Measurements from ENCODE around the gene HSPA1A.

The HSPA1A gene

DNA sequence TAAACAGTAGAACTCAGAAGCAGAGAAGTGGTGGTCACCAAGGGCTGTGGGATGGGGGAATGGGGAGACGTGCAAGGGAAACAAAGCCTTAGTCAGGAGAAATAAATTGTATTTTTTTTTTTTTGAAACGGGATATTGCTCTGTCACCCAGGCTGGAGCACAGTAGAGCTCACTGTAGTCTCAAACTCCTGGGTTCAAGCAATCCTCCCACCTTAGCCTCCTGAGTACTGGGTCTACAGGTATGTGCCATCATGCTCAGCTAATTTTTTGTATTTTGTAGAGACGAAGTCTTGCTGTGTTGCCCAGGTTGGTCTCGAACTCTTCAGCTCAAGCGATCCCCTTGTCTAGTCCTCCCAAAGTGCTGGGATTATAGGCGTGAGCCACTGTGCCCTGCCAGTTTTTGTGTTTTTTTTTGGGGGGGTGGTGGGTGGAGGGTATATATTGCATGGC, 15.6 kb downstream of the HSPA1A start:
- H3K36me3 ChIP-seq (replicated peaks in 1 of 2; ENCODE audit: control insufficient read depth in 2 of 2, insufficient read depth in 2 of 2, low read length in 2 of 2), result peaks cover 0 to 9% of the 10 kb centered on the region in 2 donors
- peak overlapping the region in 1 of 2 donors; percentile 78 for H3K4me3 ChIP-seq (ENCODE audit: low read length in 2 of 2)
- H3K4me1 ChIP-seq (ENCODE audit: control insufficient read depth in 2 of 2, insufficient read depth in 1 of 2, low read depth in 1 of 2, low read length in 2 of 2), result peaks cover under 1 to 6% of the 10 kb centered on the region in 2 donors
- no peak overlapping the region for H3K4ac ChIP-seq (ENCODE audit: low read length)
- peaks cover 5% of the 10 kb centered on the region for H3K79me1 ChIP-seq (ENCODE audit: low read depth, low read length)
- no peak overlapping the region for H3K23ac ChIP-seq (ENCODE audit: low read depth, low read length, poor library complexity)
- H2BK120ac ChIP-seq (ENCODE audit: low read depth, low read length), result no peak overlapping the region
- no CpG with 5 or more reads among the region's 6 CpGs for WGBS, 2 donors (ENCODE audit: extremely low coverage in 2 of 2, insufficient read length in 2 of 2, insufficient replicate concordance in 1 of 2)
- H4K8ac ChIP-seq (ENCODE audit: low read depth, low read length), result no peak overlapping the region
- H4K91ac ChIP-seq (ENCODE audit: low read depth, low read length, poor library complexity), result no peak overlapping the region
- no peak for DNase-seq (ENCODE audit: low spot score)
- H2BK5ac ChIP-seq (ENCODE audit: low read length), result no peak overlapping the region
- no peak overlapping the region for H3K27ac ChIP-seq (replicated peaks; ENCODE audit: low read length)
- H3K27me3 ChIP-seq (ENCODE audit: control insufficient read depth in 3 of 3, insufficient read depth in 3 of 3, low read depth in 1 of 3, low read length in 3 of 3), result no peaks in the 10 kb centered on the region
- no peak overlapping the region for H2AK5ac ChIP-seq (ENCODE audit: low read depth, low read length)
- peak overlapping the region; percentile 54 for H3K4me2 ChIP-seq (ENCODE audit: insufficient read depth, low read length, poor library complexity, severe bottlenecking)
- H3K14ac ChIP-seq (ENCODE audit: low read length), result no peak overlapping the region
- H2BK15ac ChIP-seq (ENCODE audit: low read length), result no peak overlapping the region
- H2AFZ ChIP-seq (ENCODE audit: low read length), result no peak overlapping the region
- no peak overlapping the region for H3K18ac ChIP-seq (ENCODE audit: low read length)
- no peak overlapping the region for H3K9ac ChIP-seq (ENCODE audit: low read depth, low read length, poor library complexity)
- H3K9me3 ChIP-seq (replicated peaks in 1 of 2; ENCODE audit: control insufficient read depth in 2 of 2, insufficient read depth in 1 of 2, low read depth in 1 of 2, low read length in 2 of 2), result no peaks in the 10 kb centered on the region
- H2BK12ac ChIP-seq (ENCODE audit: low read length), result no peak overlapping the region

DNA sequence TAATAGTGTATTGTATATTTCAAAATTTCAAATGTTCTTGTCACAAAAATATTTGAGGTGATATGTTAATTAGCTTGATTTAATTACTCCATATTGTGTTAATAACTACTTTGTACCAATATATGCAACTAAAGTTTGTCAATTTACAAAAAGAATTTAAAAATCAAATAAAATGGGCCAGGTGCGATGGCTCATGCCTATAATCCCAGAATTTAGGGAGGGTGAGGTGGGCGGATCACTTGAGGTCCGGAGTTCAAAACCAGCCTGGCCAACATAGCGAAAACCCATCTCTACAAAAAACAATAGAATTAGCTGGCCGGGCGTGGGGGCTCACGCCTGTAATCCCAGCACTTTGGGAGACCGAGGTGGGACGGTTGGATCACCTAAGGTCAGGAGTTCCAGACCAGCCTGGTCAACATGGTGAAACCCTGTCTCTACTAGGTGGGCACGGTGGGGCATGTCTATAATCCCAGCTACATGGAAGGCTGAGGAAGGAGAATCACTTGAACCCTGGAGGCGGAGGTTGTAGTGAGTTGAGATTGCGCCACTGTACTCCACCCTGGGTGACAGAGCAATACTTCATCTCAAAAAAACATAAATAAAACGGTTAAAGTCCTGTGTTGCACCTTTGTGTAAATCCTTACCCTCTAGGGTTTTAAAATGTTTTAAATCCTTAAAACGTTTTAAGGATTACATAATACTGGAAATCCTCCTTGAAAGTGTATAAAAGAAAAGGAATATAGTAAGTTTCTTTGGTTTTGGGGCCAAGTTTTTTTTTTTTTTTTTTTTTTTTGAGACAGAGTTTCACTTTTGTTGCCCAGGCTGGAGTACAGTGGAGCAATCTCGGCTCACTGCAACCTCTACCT, 16.2 kb downstream of the HSPA1A start:
- WGBS, 2 donors (ENCODE audit: extremely low coverage in 2 of 2, insufficient read length in 2 of 2, insufficient replicate concordance in 1 of 2), result no CpG with 5 or more reads among the region's 15 CpGs
- Histone ChIP-seq H3K36me3 (replicated peaks in 1 of 2; ENCODE audit: control insufficient read depth in 2 of 2, insufficient read depth in 2 of 2, low read length in 2 of 2) (peaks cover 4 to 16% of the 10 kb centered on the region in 2 donors), H2AFZ (ENCODE audit: low read length) (no peak overlapping the region), H3K4me1 (ENCODE audit: control insufficient read depth in 2 of 2, insufficient read depth in 1 of 2, low read depth in 1 of 2, low read length in 2 of 2) (peaks cover 7 to 8% of the 10 kb centered on the region in 2 donors), H4K91ac (ENCODE audit: low read depth, low read length, poor library complexity) (no peak overlapping the region), H3K79me1 (ENCODE audit: low read depth, low read length) (peaks cover 8% of the 10 kb centered on the region), H3K23ac (ENCODE audit: low read depth, low read length, poor library complexity) (peak overlapping the region; percentile 2), H3K27me3 (ENCODE audit: control insufficient read depth in 3 of 3, insufficient read depth in 3 of 3, low read depth in 1 of 3, low read length in 3 of 3) (no peaks in the 10 kb centered on the region), H3K9me3 (replicated peaks in 1 of 2; ENCODE audit: control insufficient read depth in 2 of 2, insufficient read depth in 1 of 2, low read depth in 1 of 2, low read length in 2 of 2) (no peaks in the 10 kb centered on the region), H3K14ac (ENCODE audit: low read length) (no peak overlapping the region), H3K27ac (replicated peaks; ENCODE audit: low read length) (no peak overlapping the region), H2BK5ac (ENCODE audit: low read length) (no peak overlapping the region), H3K4me3 (ENCODE audit: low read length in 2 of 2) (no peak overlapping the region), H3K4me2 (ENCODE audit: insufficient read depth, low read length, poor library complexity, severe bottlenecking) (no peak overlapping the region), H4K8ac (ENCODE audit: low read depth, low read length) (no peak overlapping the region), H3K4ac (ENCODE audit: low read length) (no peak overlapping the region), H2BK15ac (ENCODE audit: low read length) (no peak overlapping the region), H2AK5ac (ENCODE audit: low read depth, low read length) (no peak overlapping the region), H3K18ac (ENCODE audit: low read length) (no peak overlapping the region), H2BK12ac (ENCODE audit: low read length) (no peak overlapping the region), H2BK120ac (ENCODE audit: low read depth, low read length) (no peak overlapping the region), H3K9ac (ENCODE audit: low read depth, low read length, poor library complexity) (no peak overlapping the region)
- no peak for DNase-seq (ENCODE audit: low spot score)

DNA sequence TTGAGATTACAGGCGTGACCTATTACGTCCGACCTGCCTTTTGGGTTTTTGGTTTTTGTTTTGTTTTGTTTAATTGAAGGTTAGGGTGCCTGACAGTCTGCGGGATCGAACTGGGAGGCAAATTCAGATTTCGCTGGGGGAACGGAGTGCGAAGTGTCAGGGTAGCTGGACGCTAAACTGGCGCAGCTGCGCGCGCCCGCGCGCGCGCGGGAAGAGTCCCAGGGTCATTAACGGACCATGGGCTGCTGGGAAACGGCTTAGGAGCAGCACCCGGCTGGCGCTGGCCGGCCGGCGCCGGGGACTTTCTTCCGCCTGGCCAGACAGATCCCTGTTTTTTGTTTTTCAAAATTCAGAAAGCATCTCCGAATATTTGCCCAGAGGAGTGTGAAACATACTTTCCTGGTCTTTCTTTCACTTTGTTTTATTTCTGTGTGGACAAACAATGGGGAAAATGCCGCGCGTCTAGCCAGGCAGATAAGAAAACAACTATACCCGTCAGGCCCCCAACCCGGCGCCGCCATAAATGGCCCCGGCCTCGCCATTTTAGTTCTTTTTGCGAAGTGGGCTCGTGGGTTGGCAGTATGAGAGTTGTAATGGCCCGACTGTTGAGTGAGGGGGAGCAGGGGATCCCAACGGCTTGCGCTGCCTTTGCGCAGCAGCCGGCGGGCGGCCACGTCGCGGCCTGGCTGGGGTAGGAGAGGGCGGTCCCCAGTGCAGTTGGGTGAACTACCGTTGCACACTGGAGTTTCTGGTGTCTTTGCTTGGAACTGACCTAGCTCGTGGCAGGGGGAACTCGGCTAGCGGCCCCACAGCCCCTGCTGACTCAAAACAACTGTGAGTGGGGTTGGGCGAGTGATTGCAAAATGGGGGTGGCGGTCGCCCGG, 19.3 kb downstream of the HSPA1A start:
- peaks cover 5 to 16% of the 10 kb centered on the region in 2 donors for H3K4me1 ChIP-seq (ENCODE audit: control insufficient read depth in 2 of 2, insufficient read depth in 1 of 2, low read depth in 1 of 2, low read length in 2 of 2)
- H3K14ac ChIP-seq (ENCODE audit: low read length), result peak overlapping the region; percentile 100
- H3K27ac ChIP-seq (replicated peaks; ENCODE audit: low read length), result peak overlapping the region; percentile 84
- H3K79me1 ChIP-seq (ENCODE audit: low read depth, low read length), result peaks cover 8% of the 10 kb centered on the region
- WGBS, 2 donors (ENCODE audit: extremely low coverage in 2 of 2, insufficient read length in 2 of 2, insufficient replicate concordance in 1 of 2), result no CpG with 5 or more reads among the region's 59 CpGs
- peaks cover 0 to 3% of the 10 kb centered on the region in 2 donors for H3K9me3 ChIP-seq (replicated peaks in 1 of 2; ENCODE audit: control insufficient read depth in 2 of 2, insufficient read depth in 1 of 2, low read depth in 1 of 2, low read length in 2 of 2)
- H2AK5ac ChIP-seq (ENCODE audit: low read depth, low read length), result peak overlapping the region; percentile 98
- peak overlapping the region; percentile 92 to 99 for H3K4me3 ChIP-seq (ENCODE audit: low read length in 2 of 2)
- DNase-seq (ENCODE audit: low spot score), result peak; percentile 75
- H2BK120ac ChIP-seq (ENCODE audit: low read depth, low read length), result peak overlapping the region; percentile 95
- peak overlapping the region; percentile 77 for H2AFZ ChIP-seq (ENCODE audit: low read length)
- H4K8ac ChIP-seq (ENCODE audit: low read depth, low read length), result no peak overlapping the region
- H3K4ac ChIP-seq (ENCODE audit: low read length), result peak overlapping the region; percentile 97
- peak overlapping the region; percentile 100 for H3K9ac ChIP-seq (ENCODE audit: low read depth, low read length, poor library complexity)
- peak overlapping the region; percentile 72 for H2BK15ac ChIP-seq (ENCODE audit: low read length)
- H2BK5ac ChIP-seq (ENCODE audit: low read length), result peak overlapping the region; percentile 97
- H3K27me3 ChIP-seq (ENCODE audit: control insufficient read depth in 3 of 3, insufficient read depth in 3 of 3, low read depth in 1 of 3, low read length in 3 of 3), result no peaks in the 10 kb centered on the region
- H3K18ac ChIP-seq (ENCODE audit: low read length), result peak overlapping the region; percentile 100
- H3K36me3 ChIP-seq (replicated peaks in 1 of 2; ENCODE audit: control insufficient read depth in 2 of 2, insufficient read depth in 2 of 2, low read length in 2 of 2), result peaks cover 25 to 46% of the 10 kb centered on the region in 2 donors
- peak overlapping the region; percentile 65 for H3K4me2 ChIP-seq (ENCODE audit: insufficient read depth, low read length, poor library complexity, severe bottlenecking)
- H4K91ac ChIP-seq (ENCODE audit: low read depth, low read length, poor library complexity), result no peak overlapping the region
- H3K23ac ChIP-seq (ENCODE audit: low read depth, low read length, poor library complexity), result peak overlapping the region; percentile 100
- peak overlapping the region; percentile 78 for H2BK12ac ChIP-seq (ENCODE audit: low read length)

Measured in neuronal stem cell (in vitro differentiated cells).